Activated T-helper 1 cell treated with anti-CD3 and anti-CD28 coated beads, Interleukin-12 subunit alpha, Interleukin-12 subunit beta, Interleukin-2, Interleukin-4 antibody, amounts not matched to agents 30 ng/mL and 10 ng/mL and 1 ng/mL, durations not matched to agents 14 hours and 24 hours and 36 hours (primary cell): ENCODE measurements around the gene TMED10. TPM values are rescaled to one million over a fixed set of nuclear protein-coding genes. Genes with fewer than 3 reads are reported as not detected.

ENCODE experiments used
- DNase-seq: peaks from one replicate; pipeline ENCODE4 v3.0.0; 2021; ENCODE audit warnings: low spot score
- H3K27ac Mint-ChIP-seq: one replicate; pipeline ENCODE4 v1.8.0; 2021; ENCODE audit warnings: mild to moderate bottlenecking, mixed read lengths
- H3K27me3 Mint-ChIP-seq: one replicate; pipeline ENCODE4 v1.8.0; 2022; ENCODE audit warnings: mild to moderate bottlenecking, moderate library complexity, mixed read lengths; ENCODE audit not compliant: insufficient read depth
- H3K36me3 Mint-ChIP-seq: one replicate; pipeline ENCODE4 v1.8.0; 2021; ENCODE audit warnings: low read depth, mixed read lengths
- H3K4me1 Mint-ChIP-seq: one replicate; pipeline ENCODE4 v1.8.0; 2021; ENCODE audit warnings: low read depth, mixed read lengths
- H3K4me3 Mint-ChIP-seq: one replicate; pipeline ENCODE4 v1.8.0; 2021; ENCODE audit warnings: mild to moderate bottlenecking, moderate library complexity, mixed read lengths
- H3K9me3 Mint-ChIP-seq: one replicate; pipeline ENCODE4 v1.8.0; 2021; ENCODE audit warnings: mixed read lengths
- intact Hi-C: fragments of 100-400 bp; cut with micrococcal nuclease; formaldehyde crosslinking; loops from one replicate; pipeline ENCODE4 v1.15.1; 2024
- total RNA-seq: library from RNA; stranded (reverse); gene quantifications from 2 replicates; pipeline ENCODE4 v1.2.3, GENCODE V29; 2022

The TMED10 gene
- 195 and 204 TPM in 2 replicates for total RNA-seq

- intact Hi-C loops = loop anchor here (1.0 to 5.0 kb wide), 10 partner anchors 37 to 806 kb away; partner anchors contain the start of genes ACYP1, DLST, FOS and NEK9
- H3K27ac Mint-ChIP-seq = peak within 1 kb of the TSS; percentile 96
- peak; percentile 87 for DNase-seq
- no peaks in the 10 kb centered on the region for H3K9me3 Mint-ChIP-seq
- H3K36me3 Mint-ChIP-seq = peaks cover 17% of the 10 kb centered on the region
- peaks cover 7% of the 10 kb centered on the region for H3K27me3 Mint-ChIP-seq
- peak within 1 kb of the TSS; percentile 89 for H3K4me3 Mint-ChIP-seq
- H3K4me1 Mint-ChIP-seq = peaks cover 35% of the 10 kb centered on the region
These were observed at the start of gene TMED10 for GRCh38 chr14:75176142-75176820. TMED10 (minus strand) TSS chr14:75176612; CDS start chr14:75176579, 33 bp downstream.

- Mint-ChIP-seq H3K36me3 (no peaks in the 10 kb centered on the region), H3K27me3 (peaks cover 26% of the 10 kb centered on the region), H3K27ac (no peak overlapping the region), H3K9me3 (no peaks in the 10 kb centered on the region), H3K4me3 (no peak overlapping the region), H3K4me1 (peaks cover 26% of the 10 kb centered on the region)
- intact Hi-C loops = no loop called here
- no peak for DNase-seq
These were observed 48.1 kb upstream of the TMED10 start for GRCh38 chr14:75224561-75224960.

GRCh38 chr14:75223664-75224154 is 47.3 kb upstream of the TMED10 start:
- H3K4me1 Mint-ChIP-seq = peaks cover 17% of the 10 kb centered on the region
- H3K9me3 Mint-ChIP-seq = no peaks in the 10 kb centered on the region
- H3K36me3 Mint-ChIP-seq = no peaks in the 10 kb centered on the region
- intact Hi-C loops = no loop called here
- no peak overlapping the region for H3K27ac Mint-ChIP-seq
- H3K27me3 Mint-ChIP-seq = peaks cover 26% of the 10 kb centered on the region
- DNase-seq = no peak
- no peak overlapping the region for H3K4me3 Mint-ChIP-seq

GRCh38 chr14:75222208-75222701 is 45.8 kb upstream of the TMED10 start:
- DNase-seq = no peak
- intact Hi-C loops = no loop called here
- Mint-ChIP-seq H3K4me1 (peaks cover 7% of the 10 kb centered on the region), H3K4me3 (no peak overlapping the region), H3K27ac (no peak overlapping the region), H3K27me3 (peaks cover 30% of the 10 kb centered on the region), H3K36me3 (no peaks in the 10 kb centered on the region), H3K9me3 (no peaks in the 10 kb centered on the region)

- H3K36me3 Mint-ChIP-seq = no peaks in the 10 kb centered on the region
- DNase-seq = no peak
- no peaks in the 10 kb centered on the region for H3K9me3 Mint-ChIP-seq
- peaks cover 7% of the 10 kb centered on the region for H3K4me1 Mint-ChIP-seq
- H3K27me3 Mint-ChIP-seq = peaks cover 26% of the 10 kb centered on the region
- H3K4me3 Mint-ChIP-seq = no peak overlapping the region
- intact Hi-C loops = no loop called here
- no peak overlapping the region for H3K27ac Mint-ChIP-seq
These were observed 45.4 kb upstream of the TMED10 start for GRCh38 chr14:75221797-75222196.

- intact Hi-C loops = no loop called here
- Mint-ChIP-seq H3K4me3 (no peak overlapping the region), H3K9me3 (no peaks in the 10 kb centered on the region), H3K27me3 (peaks cover 18% of the 10 kb centered on the region), H3K27ac (no peak overlapping the region), H3K36me3 (peaks cover 3% of the 10 kb centered on the region), H3K4me1 (peaks cover 16% of the 10 kb centered on the region)
- DNase-seq = no peak
These were observed 43.7 kb upstream of the TMED10 start for GRCh38 chr14:75220156-75220555.

GRCh38 chr14:75217508-75218206 is 41.2 kb upstream of the TMED10 start:
- DNase-seq = no peak
- Mint-ChIP-seq H3K36me3 (peaks cover 4% of the 10 kb centered on the region), H3K27ac (no peak overlapping the region), H3K27me3 (peaks cover 23% of the 10 kb centered on the region), H3K4me1 (peaks cover 16% of the 10 kb centered on the region), H3K4me3 (no peak overlapping the region), H3K9me3 (no peaks in the 10 kb centered on the region)
- intact Hi-C loops = no loop called here

GRCh38 chr14:75216427-75217006 is 40.1 kb upstream of the TMED10 start:
- H3K4me3 Mint-ChIP-seq = no peak overlapping the region
- no peaks in the 10 kb centered on the region for H3K9me3 Mint-ChIP-seq
- intact Hi-C loops = no loop called here
- peaks cover 16% of the 10 kb centered on the region for H3K4me1 Mint-ChIP-seq
- H3K36me3 Mint-ChIP-seq = peaks cover 4% of the 10 kb centered on the region
- peaks cover 21% of the 10 kb centered on the region for H3K27me3 Mint-ChIP-seq
- H3K27ac Mint-ChIP-seq = no peak overlapping the region
- no peak for DNase-seq

- H3K4me1 Mint-ChIP-seq = peaks cover 16% of the 10 kb centered on the region
- peak overlapping the region; percentile 55 for H3K27ac Mint-ChIP-seq
- no peak overlapping the region for H3K4me3 Mint-ChIP-seq
- no peak for DNase-seq
- intact Hi-C loops = no loop called here
- no peaks in the 10 kb centered on the region for H3K9me3 Mint-ChIP-seq
- H3K36me3 Mint-ChIP-seq = peaks cover 4% of the 10 kb centered on the region
- peaks cover 21% of the 10 kb centered on the region for H3K27me3 Mint-ChIP-seq
These were observed 39.1 kb upstream of the TMED10 start for GRCh38 chr14:75215520-75215919.

GRCh38 chr14:75214558-75214957 is 38.1 kb upstream of the TMED10 start:
- intact Hi-C loops = no loop called here
- Mint-ChIP-seq H3K36me3 (peaks cover 4% of the 10 kb centered on the region), H3K27me3 (peaks cover 21% of the 10 kb centered on the region), H3K4me3 (no peak overlapping the region), H3K27ac (no peak overlapping the region), H3K4me1 (peaks cover 16% of the 10 kb centered on the region), H3K9me3 (no peaks in the 10 kb centered on the region)
- no peak for DNase-seq

- no peak overlapping the region for H3K4me3 Mint-ChIP-seq
- H3K9me3 Mint-ChIP-seq = no peaks in the 10 kb centered on the region
- peaks cover 16% of the 10 kb centered on the region for H3K4me1 Mint-ChIP-seq
- H3K27me3 Mint-ChIP-seq = peaks cover 19% of the 10 kb centered on the region
- DNase-seq = no peak
- intact Hi-C loops = no loop called here
- peaks cover 4% of the 10 kb centered on the region for H3K36me3 Mint-ChIP-seq
- H3K27ac Mint-ChIP-seq = no peak overlapping the region
These were observed 36.8 kb upstream of the TMED10 start for GRCh38 chr14:75213172-75213571.

- H3K9me3 Mint-ChIP-seq = no peaks in the 10 kb centered on the region
- no peaks in the 10 kb centered on the region for H3K36me3 Mint-ChIP-seq
- H3K4me3 Mint-ChIP-seq = no peak overlapping the region
These were observed 32.4 kb upstream of the TMED10 start for GRCh38 chr14:75208843-75209242.

GRCh38 chr14:75206190-75206589 is 29.8 kb upstream of the TMED10 start:
- Mint-ChIP-seq H3K27me3 (peaks cover 4% of the 10 kb centered on the region), H3K9me3 (no peaks in the 10 kb centered on the region), H3K27ac (no peak overlapping the region), H3K4me1 (peaks cover 30% of the 10 kb centered on the region), H3K4me3 (no peak overlapping the region), H3K36me3 (peaks cover 1% of the 10 kb centered on the region)
- intact Hi-C loops = no loop called here
- no peak for DNase-seq

More at GRCh38 chr14:75208843-75209242, 32.4 kb upstream of the TMED10 start:
- DNase-seq = no peak
- H3K27me3 Mint-ChIP-seq = peaks cover 10% of the 10 kb centered on the region
- H3K27ac Mint-ChIP-seq = no peak overlapping the region
- intact Hi-C loops = no loop called here
- peaks cover 30% of the 10 kb centered on the region for H3K4me1 Mint-ChIP-seq
